Ovary (tissue), 9 donors: ENCODE data around the gene SEPTIN2. TPM values are rescaled to one million over a fixed set of nuclear protein-coding genes. Genes with fewer than 3 reads are reported as not detected.
A peak's percentile ranks its signal among the peaks of the same experiment; 100 is the strongest.

Source experiments
- DNase-seq, 5 donors: peaks; one replicate each; pipeline ENCODE4 v3.0.0-alpha.2; 2019 to 2020
- H3K27ac ChIP-seq, 2 donors: fragments of 200-600 bp; one replicate each; pipeline versions ENCODE4 v1.5.1 to v1.8.0; 2019 to 2022
- H3K27me3 ChIP-seq: fragments of 200-600 bp; one replicate; pipeline ENCODE4 v1.8.0; 2022
- H3K36me3 ChIP-seq: fragments of 200-600 bp; sonication (generic); one replicate; pipeline ENCODE4 v1.5.1; 2019
- H3K4me1 ChIP-seq: one replicate; pipeline ENCODE4 v1.8.1; 2013; ENCODE audit warnings: mild to moderate bottlenecking, moderate library complexity; ENCODE audit not compliant: insufficient read depth
- H3K4me3 ChIP-seq: fragments of 200-600 bp; sonication (generic); one replicate; pipeline ENCODE4 v1.5.1; 2017
- H3K9me3 ChIP-seq, 2 donors: fragments of 200-600 bp in 1 of 2; sonication (generic) in 1 of 2; one replicate each; pipeline versions ENCODE4 v1.5.1 to v1.8.1; 2013 to 2019; ENCODE audit warnings: mild to moderate bottlenecking in 1 of 2, moderate library complexity in 1 of 2
- CTCF ChIP-seq, 3 donors: fragments of 450-650 bp in 2 of 3; fragments of 200-600 bp in 1 of 3; IDR thresholded peaks; one replicate each; pipeline versions ENCODE4 v1.5.1 to v1.8.0; 2016 to 2022; ENCODE audit warnings: antibody characterized with exemption in 3 of 3, mild to moderate bottlenecking in 1 of 3
- EP300 ChIP-seq: sonication (generic); formaldehyde crosslinking; IDR thresholded peaks from one replicate; pipeline ENCODE4 v1.6.1; 2017; ENCODE audit warnings: antibody characterized with exemption
- POLR2A ChIP-seq: fragments of 450-650 bp; IDR thresholded peaks from one replicate; pipeline ENCODE4 v1.6.1; 2017; ENCODE audit warnings: antibody characterized with exemption, mild to moderate bottlenecking, moderate library complexity
- WGBS, 3 donors: extraction: QIAGEN DNeasy Blood & Tissue Kit in 1 of 3; methylation state at CpG; one replicate each; pipeline versions ENCODE4 v1.1.5 to v1.1.7; 2013 to 2017; 5-methylcytosine and 5-hydroxymethylcytosine counted together
- intact Hi-C, 4 donors: fragments of 100-400 bp; cut with DNase I; formaldehyde crosslinking; loops; one replicate each; pipeline versions ENCODE4 v1.11.0 to v1.15.1; 2022 to 2023
- polyA plus RNA-seq, 2 donors: library from polyadenylated mRNA; stranded (reverse); fragments of 200-250 nt in 1 of 2; fragments of 350-450 nt in 1 of 2; fragmentation: Illumina TruSeq in 1 of 2; extraction: RNeasy Lipid Tissue Mini Kit (QIAGEN cat#74804) in 1 of 2; gene quantifications; one replicate each; pipeline ENCODE4 v1.2.3, GENCODE V29; 2013 to 2014
- total RNA-seq, 7 donors: library from RNA; depleted of rRNA in 2 of 7; stranded (reverse); fragments of >200 nt in 2 of 7; fragmentation: NEBNext Ultra II Directional in 3 of 7; extraction: Animal tissue kit (Norgen Biotek cat#: 25700) in 3 of 7; gene quantifications; one replicate each; pipeline versions ENCODE4 v1.1.0 to v1.2.4, GENCODE V29; 2016 to 2023
- donor health status: DM: no; HTN: no; CAD: no; lungs with moderate emphysema.
- donor health status: DM: no; HTN: no; CAD: no.
- donor health status: Bipolar disorder and iron deficiency.
- donor health status: DM: yes; HTN: yes; CAD: no.
- donor health status: DM: no; HTN: no; CAD: no.
- donor health status: DM: yes; HTN: yes; CAD: no.

Gene SEPTIN2
- total and polyA plus RNA-seq, 9 donors = 184 to 403 (median 328) TPM

DNA sequence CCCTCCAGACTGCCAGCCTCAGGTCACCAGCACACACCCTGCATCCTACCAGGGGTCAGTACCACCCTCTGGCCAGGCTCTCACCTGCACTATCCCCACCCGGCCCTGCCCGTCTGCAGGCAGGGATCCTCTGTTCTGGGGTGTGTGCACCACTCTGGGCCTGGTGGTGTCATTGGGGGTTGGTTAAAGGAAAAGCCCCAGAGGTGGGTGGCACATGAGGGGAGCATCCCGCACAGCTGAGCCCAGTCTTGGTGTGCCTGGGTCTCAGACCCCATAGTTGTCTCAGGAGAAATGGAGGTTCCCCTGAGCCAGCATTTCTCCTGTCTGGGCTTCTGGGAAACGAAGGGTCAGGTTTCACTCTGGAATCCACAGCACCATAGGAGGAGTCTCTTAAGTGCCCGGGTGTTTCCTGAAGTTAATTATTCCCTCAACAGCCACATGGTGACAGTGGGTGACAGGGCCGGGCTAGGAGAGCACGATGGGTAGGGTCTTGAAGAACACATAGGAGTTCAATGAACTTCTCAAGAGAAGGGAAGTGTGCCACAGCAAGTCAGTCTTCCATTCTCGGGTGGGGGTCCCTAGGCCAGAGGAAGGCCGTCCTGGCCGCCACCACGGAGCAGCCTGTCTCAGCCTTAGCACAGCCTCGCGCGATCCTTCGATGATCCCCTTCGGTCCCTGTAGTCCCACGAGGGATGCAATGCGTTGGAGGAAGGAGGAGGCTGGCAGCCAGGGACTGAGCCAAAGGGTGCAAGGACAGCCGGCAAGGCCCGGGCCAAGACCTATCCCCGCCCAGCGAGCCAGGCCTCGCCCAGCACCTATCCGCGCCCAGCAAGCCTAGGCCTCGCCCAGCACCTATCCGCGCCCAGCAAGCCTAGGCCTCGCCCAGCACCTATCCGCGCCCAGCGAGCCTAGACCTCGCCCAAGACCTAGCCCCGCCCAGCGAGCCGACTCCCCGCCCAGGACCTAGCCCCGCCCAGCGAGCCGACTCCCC lies 39.2 kb downstream of the SEPTIN2 start:
- H3K27me3 ChIP-seq = no peaks in the 10 kb centered on the region
- WGBS, 3 donors = 12 to 22% (median 17%) methylated on average over 35 to 40 of the region's 40 CpGs
- no peaks in the 10 kb centered on the region for H3K36me3 ChIP-seq
- intact Hi-C loops = loop anchor here in 1 of 4 donors (5.0 kb wide), 1 partner anchor 152 kb away; the partner anchor contains the start of gene STK25
- peak overlapping the region; percentile 29 for H3K4me3 ChIP-seq
- DNase-seq = peak; percentile 82 to 91 (median 87)
- H3K27ac ChIP-seq = peak overlapping the region in 1 of 2 donors; percentile 69
- H3K9me3 ChIP-seq = no peaks in the 10 kb centered on the region
- peaks cover 13% of the 10 kb centered on the region for H3K4me1 ChIP-seq
- TF ChIP-seq CTCF (IDR thresholded peaks at IDR 0.05) = no peak
- no peak for TF ChIP-seq POLR2A
- TF ChIP-seq EP300 = no peak

DNA sequence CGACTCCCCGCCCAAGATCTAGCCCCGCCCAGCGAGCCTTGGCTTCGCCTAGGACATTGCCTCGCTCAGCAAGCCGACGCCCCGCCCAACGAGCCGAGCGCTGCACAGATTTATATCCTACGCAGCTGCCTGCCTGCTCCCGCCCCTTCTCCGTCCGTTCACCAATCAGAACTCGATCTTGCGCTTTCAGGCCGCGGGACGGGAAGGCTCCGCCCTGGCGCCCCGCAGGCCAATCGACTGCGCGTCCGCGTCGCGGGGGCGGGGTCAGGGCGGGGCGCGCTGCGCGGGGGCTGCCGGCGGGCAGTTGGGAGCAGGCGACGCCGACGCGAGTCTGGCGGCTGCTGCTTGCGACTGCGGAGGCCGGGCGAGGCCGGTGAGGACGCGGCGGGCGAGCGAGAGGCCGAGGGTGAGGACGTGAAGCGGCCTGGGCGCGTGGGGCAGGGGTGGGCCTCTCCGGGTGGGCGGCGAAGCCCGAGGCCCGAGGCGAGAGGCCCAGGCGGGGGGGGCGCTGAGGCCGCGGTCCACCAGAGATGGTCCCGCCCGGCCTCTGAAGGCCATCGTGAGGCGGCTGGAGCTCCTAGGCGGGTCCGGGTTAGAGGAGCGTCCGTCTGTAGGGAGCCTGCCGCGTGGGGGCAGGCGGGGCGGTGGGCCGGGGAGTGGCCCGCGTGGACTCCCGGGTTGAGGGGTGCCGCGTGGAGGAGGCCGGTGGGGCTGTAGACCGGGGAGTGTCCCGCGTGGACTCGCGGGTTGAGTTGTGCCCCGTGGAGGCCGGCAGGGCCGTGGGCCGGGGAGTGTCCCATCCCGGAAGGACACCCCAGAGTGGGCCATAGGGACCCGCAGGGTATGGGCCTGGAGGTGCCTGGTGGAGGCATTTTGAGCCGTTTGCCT lies 40.5 kb downstream of the SEPTIN2 start, which contains the start of gene FARP2:
Gene FARP2, plus strand, starts transcription at position 303 of the 888 bp plus-strand sequence. CDS start 16,823 bp downstream, outside the sequence.
- no peak for TF ChIP-seq CTCF (IDR thresholded peaks at IDR 0.05)
- TF ChIP-seq POLR2A = peak; percentile 81
- no peak for TF ChIP-seq EP300
- WGBS, 3 donors = 0 to 1% (median 1%) methylated on average over 87 to 101 of the region's 101 CpGs
- peak within 1 kb of the TSS; percentile 63 for H3K4me3 ChIP-seq
- peak within 1 kb of the TSS; percentile 18 to 87 for H3K27ac ChIP-seq
- H3K27me3 ChIP-seq = no peaks in the 10 kb centered on the region
- no peaks in the 10 kb centered on the region for H3K36me3 ChIP-seq
- intact Hi-C loops = loop anchor here in 2 of 4 donors (2.0 to 5.0 kb wide), 2 partner anchors 41 to 151 kb away; partner anchors contain the start of genes HDLBP (in 1 of the 2), SEPTIN2 (in 1 of the 2) and STK25 (in 1 of the 2)
- DNase-seq = peak; percentile 99 to 100 (median 100)
- peaks cover 15% of the 10 kb centered on the region for H3K4me1 ChIP-seq
- no peaks in the 10 kb centered on the region for H3K9me3 ChIP-seq

DNA sequence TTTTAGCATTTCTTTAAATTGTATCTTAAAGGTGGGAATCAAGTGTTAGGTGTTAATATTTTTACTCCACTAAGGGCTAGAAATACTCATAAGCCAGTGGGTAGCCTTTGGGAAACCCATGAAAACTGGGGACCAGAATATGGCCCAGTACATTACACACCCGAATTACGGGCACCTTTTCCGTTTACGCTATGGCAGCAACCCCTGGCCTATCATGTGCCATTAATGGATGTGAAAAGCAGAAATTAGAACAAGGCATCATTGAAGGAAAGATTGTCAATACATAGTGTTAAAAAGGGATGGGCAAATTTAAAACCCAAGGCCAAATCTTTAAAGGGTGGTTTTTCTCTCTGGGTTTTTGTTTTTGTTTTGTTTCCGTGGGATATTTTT lies 41.1 kb downstream of the SEPTIN2 start:
- Histone ChIP-seq H3K4me3 (peak overlapping the region; percentile 63), H3K36me3 (no peaks in the 10 kb centered on the region), H3K27me3 (no peaks in the 10 kb centered on the region), H3K27ac (peak overlapping the region in 1 of 2 donors; percentile 87), H3K9me3 (no peaks in the 10 kb centered on the region), H3K4me1 (peaks cover 15% of the 10 kb centered on the region)
- no peak for DNase-seq
- TF ChIP-seq POLR2A (no peak), CTCF (IDR thresholded peaks at IDR 0.05) (no peak), EP300 (no peak)
- WGBS, 3 donors = 5 to 15% (median 5%) methylated on average over 5 of the region's 5 CpGs
- intact Hi-C loops = loop anchor here in 2 of 4 donors (2.0 to 5.0 kb wide), 2 partner anchors 42 to 150 kb away; partner anchors contain the start of genes HDLBP (in 1 of the 2), SEPTIN2 (in 1 of the 2) and STK25 (in 1 of the 2)
